GM21381 (cell line): ENCODE measurements around the gene RAB15.

Experiments used
- ATAC-seq: cut with Tn5 transposase; IDR thresholded peaks from one replicate; pipeline ENCODE4 v1.9.1; 2021; ENCODE audit warnings: mild to moderate bottlenecking, moderate library complexity; ENCODE audit not compliant: unreplicated experiment

RAB15 gene

DNA sequence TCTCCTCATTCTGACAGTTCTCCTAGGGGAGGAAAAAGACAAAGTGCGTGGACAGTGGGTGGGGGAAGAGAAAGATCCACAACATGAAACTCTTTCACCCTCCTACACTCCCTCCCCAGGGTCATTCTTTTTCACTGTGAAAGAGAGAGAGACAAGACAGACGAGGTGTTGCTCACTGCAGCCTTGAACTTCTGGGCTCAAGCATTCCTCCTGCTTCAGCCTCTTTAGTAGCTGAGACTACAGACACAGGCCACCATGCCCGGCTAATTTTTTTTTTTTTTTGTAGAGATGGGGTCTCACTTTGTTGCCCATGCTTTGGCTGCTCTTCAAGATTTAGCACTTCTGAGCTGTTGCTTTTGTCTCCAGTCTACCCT is 32.3 kb downstream of the RAB15 start:
- no peak for ATAC-seq

DNA sequence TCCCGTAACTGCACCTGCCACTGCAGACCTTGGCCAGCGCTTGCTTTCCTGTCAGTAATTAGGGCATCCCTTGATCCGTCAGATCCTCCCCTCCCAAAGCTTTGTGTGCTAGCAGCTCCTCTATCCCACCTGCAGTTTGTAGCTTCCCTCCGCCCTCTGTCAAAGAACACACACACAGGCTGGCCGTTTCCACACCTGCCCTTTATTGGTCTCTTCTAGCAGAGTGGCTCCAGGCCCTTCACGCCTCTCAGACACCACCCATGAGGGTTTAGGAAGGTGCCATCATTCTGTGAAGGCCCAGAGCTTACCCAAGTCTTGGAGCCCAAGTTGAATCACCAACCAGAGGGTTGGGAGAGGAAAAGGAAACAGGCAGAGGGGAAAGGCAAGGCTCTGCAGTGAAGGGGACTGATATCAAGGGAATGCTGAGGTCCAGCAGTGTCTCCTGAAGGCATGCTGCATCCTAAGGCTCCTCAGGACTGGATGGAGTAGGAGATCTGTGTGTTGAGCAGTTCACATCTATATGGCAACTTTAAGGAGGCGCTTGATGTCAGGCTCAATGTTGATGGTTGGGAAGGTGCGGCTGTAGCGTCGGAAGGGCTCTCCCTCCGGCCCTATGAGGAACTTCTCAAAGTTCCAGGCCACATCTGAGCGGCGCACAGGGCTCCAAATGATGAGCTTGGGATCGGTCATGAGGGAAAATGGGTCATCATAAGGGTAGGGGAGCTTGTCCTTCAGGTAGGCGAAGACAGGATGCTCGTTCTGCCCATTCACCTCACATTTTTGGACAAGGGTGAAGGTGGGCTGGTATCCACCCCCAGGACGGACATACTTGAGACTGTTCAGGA is 32.9 kb downstream of the RAB15 start:
- ATAC-seq, result no peak

DNA sequence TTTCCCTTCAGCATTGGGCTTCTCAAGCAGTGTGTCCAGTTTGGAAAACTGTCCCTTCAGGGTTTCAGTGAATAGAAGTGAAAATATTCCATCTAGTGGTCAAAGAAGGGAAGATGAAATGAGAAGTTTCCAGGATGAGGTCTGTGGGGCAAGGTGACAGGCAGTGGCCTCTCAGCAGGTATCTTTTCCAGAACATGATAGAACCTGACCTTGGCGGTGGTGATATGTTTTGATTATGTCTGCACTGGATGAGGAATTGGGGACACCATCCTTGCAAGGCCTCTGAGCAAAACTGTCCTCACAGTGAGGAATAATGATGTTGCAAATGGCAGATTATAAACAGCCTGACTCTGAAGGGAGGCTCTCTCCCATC is 34.3 kb downstream of the RAB15 start:
- ATAC-seq, result no peak

DNA sequence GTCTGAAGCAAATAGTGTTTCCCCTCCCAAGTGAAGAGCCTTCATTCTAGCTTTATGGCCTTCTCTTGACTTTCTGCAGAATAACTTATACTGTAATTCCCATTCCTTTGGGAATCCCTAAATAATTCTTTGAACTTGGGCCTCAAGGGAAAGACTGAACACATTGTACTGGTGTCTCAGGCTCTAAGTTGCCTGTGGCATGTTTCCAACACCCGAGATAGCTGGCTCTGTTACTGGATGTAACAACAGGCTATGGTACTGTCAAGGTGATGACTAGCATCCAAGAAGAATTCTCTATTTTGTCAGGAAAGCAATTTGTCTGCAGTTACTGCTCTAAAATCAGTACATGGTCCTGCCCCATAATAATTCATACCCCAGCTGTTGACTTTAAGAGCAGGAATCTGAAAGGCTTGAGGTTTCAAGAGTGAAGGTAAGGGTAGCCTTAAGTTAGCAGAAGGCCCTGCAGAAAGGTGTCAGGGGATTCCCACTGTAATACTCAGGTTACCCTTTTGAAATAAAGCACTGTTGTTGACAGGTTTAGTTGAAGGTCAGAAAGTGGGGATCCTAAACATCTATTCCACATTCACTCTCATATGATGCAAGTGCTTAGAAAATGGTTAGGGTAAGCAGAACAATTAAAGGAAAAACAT is 34.8 kb downstream of the RAB15 start:
- no peak for ATAC-seq

- no peak for ATAC-seq
Measured at GRCh38 chr14:64935508-64935907, 36.6 kb downstream of the RAB15 start.

DNA sequence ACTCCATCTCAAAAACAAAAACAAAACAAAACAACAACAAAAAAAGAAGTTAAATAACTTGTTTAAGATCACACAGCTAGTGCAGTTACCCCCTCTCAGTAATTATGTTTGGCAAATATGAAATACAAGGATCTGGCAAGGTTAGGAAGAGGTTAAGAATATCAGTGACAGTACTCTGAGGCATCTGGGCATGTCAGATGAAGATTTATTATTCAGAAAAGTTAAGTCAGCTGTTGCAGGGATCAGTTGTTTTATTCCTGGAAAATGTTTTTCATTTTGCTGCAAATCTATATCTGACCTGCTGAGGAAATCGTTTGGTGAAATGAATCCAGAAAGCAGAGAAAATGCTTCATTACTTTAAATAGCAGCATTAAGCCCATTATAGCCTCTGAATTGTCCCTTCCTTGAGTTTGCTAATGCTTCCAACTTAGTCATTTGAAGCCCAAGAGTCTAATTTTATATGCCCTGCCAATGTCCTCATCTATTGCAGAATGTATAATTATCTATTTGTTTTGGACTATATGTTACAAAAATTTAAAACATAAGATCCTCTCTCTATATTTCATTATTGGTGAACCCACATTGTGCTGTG is 37.7 kb downstream of the RAB15 start:
- ATAC-seq, result no peak

- ATAC-seq, result no peak
Measured at GRCh38 chr14:64932231-64932630, 39.9 kb downstream of the RAB15 start.

DNA sequence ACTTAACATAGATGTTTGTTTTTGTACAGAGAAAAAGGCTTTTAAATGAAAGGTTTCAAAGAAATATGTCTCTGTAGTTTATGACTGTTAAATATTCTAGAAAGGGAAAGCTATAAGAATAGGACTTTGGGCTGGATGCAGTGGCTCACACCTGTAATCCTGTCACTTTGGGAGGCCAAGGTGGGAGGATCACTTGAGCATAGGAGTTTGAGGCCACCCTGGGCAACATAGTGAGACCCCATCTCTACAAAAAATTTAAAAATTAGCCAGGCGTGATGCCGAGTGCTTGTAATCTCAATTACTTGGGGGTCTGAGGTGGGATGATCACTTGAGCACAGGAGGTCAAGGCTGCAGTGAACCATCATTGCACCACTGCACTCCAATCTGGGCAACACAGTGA is 41.0 kb downstream of the RAB15 start:
- no peak for ATAC-seq

- ATAC-seq, result no peak
Measured at GRCh38 chr14:64930085-64930843, 41.9 kb downstream of the RAB15 start.

GRCh38 chr14:64929014-64929359 is 43.1 kb downstream of the RAB15 start:
- no peak for ATAC-seq

DNA sequence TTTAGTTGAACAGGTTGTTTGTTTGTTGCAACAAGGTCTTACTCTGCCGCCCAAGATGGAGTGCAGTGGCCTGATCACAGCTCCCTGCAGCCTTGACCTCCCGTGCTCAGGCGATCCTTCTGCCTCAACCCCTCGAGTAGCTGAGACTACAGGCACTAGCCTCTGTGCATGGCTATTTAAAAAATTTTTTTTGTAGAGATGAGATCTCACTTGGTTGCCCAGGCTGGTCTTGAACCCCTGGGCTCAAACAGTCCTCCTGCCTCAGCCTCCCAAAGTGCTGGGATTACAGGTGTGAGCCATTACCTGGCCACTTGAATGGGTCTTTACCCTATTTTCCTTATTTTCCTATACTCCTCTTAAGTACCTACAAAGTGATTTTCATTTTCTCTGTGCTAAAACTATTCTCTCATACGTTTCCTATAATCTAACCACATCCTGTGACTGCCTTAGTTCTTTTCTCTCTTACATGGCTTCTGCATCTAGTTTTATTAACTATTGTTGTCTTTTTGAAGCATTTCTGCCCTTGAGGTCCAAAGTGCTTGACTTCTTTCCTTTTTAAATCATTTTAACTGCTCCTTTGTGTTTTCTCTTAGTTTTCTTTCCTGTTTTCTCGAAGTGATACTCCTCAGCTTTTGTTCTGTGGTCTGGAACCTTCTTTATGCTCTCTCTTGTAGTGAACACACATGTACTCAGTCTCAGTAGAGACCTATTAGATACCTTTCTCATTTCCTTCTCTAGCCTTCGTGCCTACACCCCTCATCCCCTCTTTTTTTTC is 43.7 kb downstream of the RAB15 start:
- ATAC-seq, result peak; percentile 78

- ATAC-seq, result no peak
Measured at GRCh38 chr14:64927031-64927430, 45.1 kb downstream of the RAB15 start.

GRCh38 chr14:64926398-64926995 is 45.6 kb downstream of the RAB15 start:
- ATAC-seq, result no peak

DNA sequence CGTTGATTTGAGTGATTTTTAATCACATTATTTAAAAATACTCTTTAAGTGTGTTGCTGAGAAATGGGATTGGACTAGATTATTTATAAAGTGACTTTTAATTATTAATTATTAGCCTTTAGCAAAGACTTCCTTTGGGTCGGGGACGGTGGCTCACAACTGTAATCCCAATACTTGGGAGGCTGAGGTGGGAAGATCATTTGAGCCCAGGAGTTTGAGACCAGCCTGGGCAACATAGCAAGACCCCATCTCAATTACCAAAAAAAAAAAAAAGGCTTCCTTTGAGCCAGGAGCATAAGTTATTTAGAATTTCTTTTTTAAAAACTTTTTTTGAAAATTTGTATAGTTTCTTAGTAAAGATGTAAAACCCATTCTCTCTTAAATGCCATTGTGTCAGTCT is 49.1 kb downstream of the RAB15 start:
- no peak for ATAC-seq

- no peak for ATAC-seq
Measured at GRCh38 chr14:64920465-64920864, 51.7 kb downstream of the RAB15 start.

GRCh38 chr14:64919618-64920017 is 52.5 kb downstream of the RAB15 start:
- ATAC-seq, result no peak

- no peak for ATAC-seq
Measured at GRCh38 chr14:64919215-64919614, 52.9 kb downstream of the RAB15 start.

GRCh38 chr14:64918216-64918615 is 53.9 kb downstream of the RAB15 start:
- ATAC-seq, result no peak

GRCh38 chr14:64915797-64916196 is 56.3 kb downstream of the RAB15 start:
- no peak for ATAC-seq

- no peak for ATAC-seq
Measured at GRCh38 chr14:64915029-64915424, 57.1 kb downstream of the RAB15 start.
